DMS153 treated with DMSO at 0.1 percent for 48 hours (cell line): ENCODE measurements around the gene CYP4F22.
"Not testable (repeated sequence)": the region's sequence is repeated elsewhere in the genome, so short reads cannot be mapped to it uniquely, and the experiment has no call there.

Experiments
- DNase-seq: peaks from one replicate; lab custom pipeline; 2025; ENCODE audit not compliant: unreplicated experiment; lab: John Stamatoyannopoulos, UW

The CYP4F22 gene

DNA sequence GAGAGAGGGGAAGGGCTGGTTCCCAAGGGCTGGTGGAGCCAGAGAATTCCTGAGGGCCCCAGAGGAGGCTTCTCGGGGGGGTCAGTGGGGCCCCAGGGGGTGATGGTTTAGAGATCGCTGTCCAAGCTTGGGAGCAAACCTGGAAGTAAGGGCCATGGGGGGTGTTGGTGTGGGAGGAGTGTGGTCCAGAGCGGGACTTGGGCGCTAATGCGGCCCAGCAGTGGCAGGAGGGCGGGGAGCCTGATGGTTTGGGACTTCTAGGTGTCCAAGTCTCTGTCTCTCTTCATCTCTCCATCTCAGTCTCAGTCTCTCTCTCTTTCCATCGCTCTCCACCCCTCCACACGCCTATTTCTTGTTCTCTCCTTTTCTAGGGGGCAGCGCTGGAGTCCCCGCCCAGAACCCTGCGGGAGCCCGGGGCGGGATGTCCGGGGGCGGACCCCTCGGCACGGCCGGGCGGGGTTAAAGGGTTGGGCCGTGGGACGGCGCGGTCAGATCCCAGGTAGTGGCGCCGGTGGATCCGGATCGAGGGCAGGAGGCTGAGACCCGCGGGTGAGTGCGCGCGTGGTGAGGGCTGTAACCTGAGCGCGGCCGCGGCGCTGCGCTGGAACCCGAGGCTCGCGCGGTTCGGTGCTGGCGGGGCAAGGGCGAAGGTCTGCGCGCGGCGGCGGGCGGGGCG, at the start of gene CYP4F22:
Gene CYP4F22 (plus strand): TSS at position 491 of the 676 bp plus-strand sequence. CDS start 16,812 bp downstream, outside the sequence.
- DNase-seq: no peak

DNA sequence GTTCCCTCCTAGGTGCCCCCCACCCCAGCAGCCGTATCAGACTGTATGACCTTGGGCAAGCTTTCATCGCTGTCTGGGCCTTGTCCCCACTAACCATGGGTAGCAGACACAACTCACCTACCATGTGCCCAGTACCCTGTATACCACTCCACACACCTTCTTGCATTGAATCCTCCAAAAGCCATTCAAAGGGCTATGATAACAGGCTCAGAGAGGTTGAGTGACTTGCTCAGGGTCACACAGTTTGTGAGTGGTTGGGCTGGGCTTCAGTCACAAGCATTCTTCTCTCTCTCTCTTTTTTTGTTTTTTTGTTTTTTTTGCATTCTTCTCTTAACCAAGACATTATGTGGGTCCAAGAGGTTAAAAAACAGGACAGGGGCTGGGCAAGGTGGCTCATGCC, 46.6 kb upstream of the CYP4F22 start:
- no peak for DNase-seq

DNA sequence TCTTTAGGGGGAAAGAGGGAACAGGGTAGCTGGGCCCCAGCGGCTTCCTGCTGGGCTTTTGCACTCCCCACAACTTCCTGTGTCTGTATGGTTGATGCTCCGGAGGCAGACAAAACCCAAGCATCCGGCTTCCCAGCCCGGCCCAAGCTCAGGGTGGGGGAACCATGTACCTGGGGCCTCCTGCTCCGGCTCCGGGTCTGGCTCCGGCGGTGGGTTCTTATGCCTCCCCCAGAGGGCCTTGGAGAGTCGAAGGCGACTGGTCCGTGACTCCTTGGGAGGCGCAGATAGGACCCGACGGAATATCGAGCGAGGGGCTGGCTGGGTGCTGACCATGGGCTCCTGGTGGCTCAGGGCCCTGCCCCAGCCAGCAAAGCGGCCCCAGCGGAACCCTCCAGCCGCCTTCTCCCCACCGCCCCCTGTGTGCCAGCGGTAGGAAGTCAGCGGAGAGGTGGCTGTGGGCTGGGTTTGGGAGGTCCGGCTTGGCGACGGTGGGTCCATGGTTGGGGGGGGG, 44.4 kb upstream of the CYP4F22 start:
- DNase-seq: no peak

DNA sequence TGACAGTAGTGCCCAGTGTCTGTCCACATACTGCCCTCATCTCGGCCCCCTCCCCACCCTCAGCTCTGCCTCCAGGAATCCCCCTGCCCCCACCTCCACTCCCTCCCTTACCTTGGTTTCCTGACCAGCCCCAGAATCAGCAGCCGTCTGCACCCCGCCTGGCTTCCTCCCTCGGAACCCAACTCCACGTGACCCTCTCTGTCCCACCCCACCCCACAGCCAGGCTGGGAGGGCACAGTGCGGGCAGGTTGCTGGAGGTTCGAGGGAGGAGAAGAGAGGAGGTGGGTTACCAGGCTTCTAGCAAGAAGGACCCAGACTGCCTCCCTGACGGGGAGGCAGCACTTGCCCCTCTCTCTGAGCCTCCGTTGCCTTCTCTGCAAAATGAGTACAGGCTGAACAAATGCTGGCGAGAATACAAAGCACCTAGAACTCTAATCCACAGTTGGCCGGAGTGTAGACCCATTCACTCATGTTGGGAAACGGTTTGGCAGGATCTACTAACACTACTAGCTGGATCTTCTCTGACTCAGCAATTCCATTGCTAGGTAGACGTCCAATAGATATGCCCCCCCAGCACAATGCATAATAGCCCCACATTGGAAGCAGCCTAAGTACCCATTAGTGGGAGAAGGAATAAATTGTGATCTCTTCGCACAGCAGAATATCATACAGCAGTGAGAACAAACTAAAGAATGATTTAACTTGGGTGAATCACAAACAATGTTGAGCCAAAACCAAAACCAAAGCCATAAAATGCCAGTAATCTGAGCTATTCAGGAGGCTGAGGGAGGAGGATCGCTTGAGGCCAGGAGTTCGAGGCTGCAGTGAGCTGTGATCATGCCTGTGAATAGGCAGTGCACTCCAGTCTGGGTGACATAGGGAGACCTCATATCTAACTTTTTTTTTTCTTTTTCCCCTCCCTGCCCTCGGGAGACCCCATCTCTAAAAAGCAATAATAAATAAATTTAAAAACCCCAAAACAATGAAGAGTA, 43.6 kb upstream of the CYP4F22 start, which contains the start of gene RASAL3:
Gene RASAL3 (minus strand): TSS at position 151 of the 992 bp plus-strand sequence. CDS start 186 bp downstream, outside the sequence.
- no peak for DNase-seq

DNA sequence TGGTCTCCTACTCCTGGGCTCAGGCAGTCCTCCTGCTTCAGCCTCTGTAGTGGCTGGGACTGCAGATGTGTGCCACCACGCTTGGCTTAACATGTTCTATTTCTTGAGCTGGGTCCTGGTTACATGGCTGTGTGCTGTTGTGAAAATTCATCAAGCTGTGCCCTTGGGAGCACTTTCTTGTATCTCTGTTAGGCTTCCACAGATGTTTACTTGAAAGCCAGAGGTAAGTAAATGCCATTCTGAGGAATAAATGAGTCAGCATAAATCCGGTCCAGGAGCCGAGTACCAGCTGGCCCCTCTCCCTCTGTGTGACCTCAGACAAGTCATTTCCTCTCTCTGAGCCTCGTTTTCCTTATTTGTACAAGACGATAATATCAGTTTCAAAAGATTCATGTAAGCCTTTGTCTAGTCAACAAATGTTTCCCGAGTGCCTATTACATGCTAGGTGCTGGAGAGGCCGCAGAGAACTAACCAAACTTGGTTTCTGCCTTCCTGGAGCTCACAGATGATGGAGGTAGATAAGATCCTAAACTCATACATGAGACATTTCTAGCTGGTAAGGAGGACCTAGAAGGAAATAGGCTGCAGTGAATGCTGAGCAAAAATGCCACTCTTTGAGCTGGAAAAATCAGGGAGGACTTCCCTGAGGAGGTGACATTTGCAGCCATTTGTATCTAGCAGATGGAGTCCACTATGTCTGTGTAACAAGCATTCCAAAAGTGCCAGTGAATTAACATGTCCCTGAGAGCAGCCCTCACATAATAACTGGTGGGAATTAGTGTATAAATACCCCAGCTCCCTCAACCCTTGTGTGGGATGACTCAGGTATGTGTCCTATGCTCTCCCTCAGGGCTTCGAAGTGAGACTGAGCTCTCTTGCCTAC, 41.2 kb upstream of the CYP4F22 start:
- DNase-seq: no peak

DNA sequence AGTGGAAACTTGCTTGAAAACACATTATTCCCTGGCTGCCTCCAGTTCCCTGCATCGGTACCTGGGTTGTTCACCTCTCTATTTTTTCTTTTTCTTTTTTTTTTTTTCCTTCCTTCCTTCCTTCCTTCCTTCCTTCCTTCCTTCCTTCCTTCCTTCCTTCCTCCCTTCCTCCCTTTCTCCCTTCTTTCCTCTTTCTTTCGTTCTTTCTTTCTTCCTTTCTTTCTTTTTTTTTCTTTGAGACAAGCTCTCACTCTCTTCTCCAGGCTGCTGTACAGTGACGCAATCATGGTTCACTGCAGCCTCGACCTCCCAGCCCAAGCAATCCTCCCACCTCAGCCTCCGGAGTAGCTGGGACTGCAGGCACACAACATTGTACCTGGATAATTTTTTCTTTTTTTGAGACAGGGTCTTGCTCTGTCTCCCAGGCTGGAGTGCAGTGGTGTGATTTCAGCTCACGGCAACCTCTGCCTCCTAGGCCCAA, 40.6 kb upstream of the CYP4F22 start:
- no peak for DNase-seq

DNA sequence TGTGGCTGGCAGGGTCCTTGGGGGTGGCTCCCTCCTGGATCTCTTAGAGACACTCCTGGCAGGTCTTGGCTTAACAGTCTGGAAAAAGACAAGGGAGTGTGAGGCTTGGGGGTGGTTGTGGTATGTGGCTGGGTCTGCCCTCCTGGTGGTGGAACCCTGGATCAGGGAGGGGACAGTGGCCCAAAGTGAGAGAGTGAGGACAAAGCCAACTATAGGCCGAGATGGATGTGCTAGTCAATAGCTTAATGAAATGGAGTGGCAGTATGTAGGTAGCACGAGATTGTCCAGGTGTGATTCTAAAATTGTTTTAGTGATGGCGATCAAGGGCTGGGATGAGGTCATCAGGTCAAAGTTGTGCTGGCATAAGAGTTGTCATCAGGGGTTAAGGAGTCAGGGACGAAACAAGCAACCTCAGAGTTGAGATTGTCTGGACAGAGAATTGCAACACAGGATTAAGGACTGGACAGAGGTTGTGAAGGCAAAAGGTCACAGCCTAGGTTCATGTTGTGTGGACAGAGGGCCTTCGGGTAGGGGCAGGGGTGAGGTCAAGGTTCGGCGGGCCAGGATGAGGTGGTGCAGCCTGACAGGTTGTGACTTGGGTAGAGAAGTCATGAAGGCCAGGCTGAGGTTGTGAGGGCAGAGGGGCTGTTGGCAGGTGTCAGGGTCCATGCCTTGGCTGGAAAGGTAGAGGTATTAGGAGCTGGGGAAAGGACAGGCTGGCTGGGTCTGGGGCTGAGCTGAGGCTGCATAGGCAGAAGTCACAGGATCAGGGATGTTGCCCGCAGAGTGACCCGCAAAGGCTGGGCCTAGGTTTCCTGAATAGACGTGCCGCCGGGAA, 39.4 kb upstream of the CYP4F22 start:
- no peak for DNase-seq

DNA sequence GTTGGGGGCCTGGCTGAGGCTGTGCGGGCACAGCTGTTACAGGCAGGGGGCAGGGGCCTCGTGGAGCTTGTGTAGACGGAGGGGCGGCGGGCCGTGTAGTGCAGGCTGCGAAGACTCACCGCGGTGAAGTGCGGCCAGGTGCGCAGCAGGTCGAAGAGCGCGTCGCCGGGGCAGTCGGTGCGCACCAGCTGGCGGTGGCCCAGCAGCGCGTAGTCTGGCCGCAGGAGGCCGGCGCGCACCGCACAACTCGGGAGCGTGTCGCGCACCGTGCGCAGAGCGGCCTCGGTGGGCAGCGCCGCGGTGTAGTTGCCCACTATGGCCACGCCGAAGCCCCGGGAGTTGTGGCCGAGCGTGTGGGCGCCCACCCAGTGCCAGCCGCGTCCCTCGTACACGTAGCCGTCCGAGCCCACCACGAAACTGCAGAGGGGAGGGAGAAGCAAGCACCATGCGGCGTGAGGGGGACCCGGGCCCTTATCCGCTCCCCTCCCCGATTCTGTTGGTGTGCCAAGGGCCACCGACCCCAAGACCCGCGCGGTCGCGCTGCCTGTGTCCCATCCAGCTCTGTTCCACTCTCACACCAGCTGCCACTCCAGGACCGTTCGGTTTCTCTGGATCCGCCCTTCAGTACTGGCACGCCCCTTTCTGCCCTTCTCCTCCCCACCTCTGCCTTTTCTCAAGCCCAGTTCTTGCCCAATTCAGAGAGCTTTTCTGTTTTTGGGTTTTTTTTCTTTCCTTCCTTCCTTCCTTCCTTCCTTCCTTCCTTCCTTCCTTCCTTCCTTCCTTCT, 38.6 kb upstream of the CYP4F22 start:
- DNase-seq: no peak

DNA sequence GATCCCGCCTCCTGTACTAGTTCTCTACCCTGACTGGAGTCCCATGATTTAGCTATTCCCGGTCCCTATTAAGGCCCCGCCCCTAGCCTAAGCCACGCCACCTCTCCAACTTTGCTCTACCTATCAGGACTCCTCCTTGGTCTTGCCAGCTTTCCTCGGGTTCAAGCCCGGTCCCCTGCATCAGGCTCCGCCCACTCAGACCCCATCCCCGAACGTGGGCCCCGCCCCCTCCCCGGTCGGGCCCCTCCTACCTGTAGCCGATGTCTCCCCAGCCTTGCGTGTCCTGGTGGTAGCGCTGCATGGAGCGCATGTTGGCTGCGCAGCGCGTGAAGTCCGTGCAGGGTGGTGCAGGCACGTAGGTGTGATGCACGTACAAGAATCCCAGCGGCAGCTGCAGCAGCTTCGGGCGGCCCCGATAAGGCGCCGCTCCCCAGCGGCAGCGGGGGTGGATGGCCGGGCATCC, 36.7 kb upstream of the CYP4F22 start:
- no peak for DNase-seq

DNA sequence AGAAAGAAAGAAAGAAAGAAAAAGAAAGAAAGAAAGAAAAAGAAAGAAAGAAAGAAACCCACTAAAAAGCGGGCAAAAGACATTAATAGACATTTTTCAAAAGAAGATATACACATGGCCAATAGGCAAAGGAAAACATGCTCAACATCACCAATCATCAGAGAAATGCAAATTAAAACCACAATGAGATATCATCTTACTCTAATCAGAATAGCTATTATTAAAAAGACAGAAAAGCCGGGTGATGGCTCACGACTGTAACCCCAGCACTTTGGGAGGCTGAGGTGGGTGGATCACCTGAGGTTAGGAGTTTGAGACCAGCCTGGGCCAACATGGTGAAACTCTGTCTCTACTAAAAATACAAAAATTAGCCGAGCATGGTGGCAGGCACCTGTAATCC, 34.5 kb upstream of the CYP4F22 start:
- DNase-seq: not testable (repeated sequence)

DNA sequence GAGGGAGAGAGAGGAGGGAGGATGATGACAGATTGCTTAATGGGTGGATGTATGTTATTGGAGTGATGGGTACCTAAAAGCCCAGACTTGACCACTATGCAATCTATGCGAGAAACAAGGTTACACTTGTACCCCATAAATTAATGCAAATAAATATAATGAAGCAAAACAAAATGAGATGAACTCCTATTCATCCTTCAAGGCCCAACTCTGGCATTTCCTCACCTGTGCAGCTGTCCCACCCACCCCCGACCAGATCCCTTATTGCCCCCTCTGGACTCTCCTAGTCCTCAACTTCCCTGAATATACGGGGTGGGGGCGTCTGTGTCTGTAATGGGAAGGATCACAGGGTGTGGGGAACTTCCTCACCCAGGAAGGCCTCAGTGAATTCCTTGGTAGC, 33.2 kb upstream of the CYP4F22 start:
- no peak for DNase-seq

DNA sequence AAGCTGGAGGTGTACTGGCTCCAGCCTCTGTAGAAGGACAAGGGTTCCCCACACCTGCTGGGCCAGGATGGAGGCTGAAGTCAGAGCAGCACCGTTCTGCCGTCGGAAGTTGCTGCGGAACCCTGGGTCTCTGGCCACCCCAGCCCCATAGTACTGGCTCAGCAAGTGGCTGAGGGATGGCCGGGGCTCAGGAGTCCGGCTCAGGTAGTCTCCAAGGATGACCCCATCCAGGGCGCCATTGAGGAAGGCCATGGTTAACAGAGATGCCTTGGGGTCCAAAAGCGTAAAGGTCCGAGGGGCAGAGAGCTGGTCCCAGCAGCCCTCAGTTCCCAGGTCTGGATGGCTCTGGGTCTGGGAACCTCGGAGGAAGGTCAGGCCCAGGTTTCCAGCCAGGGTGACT, 32.7 kb upstream of the CYP4F22 start:
- DNase-seq: no peak

DNA sequence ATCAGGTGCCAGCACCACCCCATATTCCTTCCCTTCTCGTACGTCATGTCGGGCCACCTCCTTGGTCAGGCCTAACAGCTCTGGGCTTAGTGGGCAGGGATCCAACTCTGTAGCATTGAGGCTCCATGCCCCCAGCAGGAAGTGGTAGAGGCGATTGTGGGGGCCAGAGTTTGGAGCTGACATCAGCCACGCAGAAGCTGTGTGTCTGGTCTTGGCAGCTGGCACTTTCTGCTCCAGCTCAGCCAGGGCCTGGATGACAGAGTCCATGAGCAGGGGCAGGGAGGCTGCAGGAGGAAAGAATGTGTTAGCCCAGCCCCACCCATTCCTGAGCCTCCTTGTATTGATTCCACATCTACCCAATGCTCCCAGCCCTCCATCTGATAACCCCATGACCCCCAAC, 32.0 kb upstream of the CYP4F22 start:
- DNase-seq: no peak

DNA sequence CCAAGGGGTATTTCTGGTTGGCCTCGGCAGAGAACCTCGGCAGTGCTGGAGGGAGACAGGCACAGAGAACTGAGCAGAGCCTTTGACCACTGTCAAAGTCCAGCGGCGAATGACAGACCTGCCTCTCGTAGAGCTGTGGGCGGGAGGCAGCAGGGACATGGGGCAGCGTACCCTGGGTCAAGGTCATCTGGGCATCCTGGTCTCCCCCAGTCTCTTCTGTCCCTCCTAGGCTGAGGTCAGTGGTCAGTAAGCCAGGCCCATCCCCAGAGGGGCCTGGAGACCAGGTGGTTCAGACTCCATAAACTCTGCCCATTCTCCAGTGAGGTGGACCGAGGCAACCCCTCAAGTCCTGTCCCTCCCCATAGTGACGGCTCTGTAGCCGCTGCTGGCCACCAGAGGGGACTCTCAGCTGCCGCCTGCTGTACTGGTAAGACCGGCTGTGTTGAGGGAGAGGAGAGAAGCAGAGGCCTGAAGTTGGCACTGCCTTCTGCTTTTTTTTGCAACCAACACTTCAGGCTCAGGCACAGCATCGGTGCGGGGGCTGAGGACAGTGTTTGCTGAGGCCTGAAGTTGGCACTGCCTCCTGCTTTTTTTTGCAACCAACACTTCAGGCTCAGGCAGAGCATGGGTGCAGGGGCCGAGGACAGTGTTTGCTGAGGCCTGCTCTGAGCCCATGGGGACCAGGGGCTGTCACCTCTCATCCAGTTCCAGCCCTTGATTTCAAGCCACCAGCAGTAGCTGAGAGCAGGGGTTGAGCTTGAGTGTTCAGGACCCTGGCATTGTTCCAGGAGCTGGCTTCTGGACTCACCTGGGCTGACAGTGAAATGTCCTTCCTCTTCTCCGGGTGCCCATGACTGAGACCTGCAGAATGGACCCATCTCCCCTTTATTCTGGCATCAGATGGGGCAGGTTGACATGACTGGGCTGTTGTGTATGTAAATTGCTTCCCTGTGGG, 28.7 kb upstream of the CYP4F22 start, which contains the start of gene PGLYRP2:
Gene PGLYRP2 (minus strand): TSS at position 111 of the 955 bp plus-strand sequence. CDS start 130 bp downstream, outside the sequence.
- DNase-seq: no peak

DNA sequence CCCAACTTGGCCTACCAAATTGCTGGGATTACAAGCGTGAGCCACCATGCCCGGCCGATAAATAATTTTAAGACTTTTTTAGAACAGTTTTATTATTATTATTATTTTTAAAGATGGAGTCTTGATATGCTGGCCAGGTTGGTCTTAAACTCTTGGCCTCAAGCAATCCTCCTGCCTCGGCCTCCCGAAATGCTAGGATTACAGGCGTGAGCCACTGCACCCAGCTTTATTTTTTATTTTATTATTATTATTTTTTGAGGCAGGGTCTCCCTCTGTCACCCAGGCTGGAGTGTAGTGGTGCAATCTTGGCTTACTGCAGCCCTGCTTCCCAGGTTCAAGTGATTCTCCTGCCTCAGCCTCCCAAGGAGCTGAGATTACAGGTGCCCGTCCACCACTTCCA, 27.3 kb upstream of the CYP4F22 start:
- not testable (repeated sequence) for DNase-seq

DNA sequence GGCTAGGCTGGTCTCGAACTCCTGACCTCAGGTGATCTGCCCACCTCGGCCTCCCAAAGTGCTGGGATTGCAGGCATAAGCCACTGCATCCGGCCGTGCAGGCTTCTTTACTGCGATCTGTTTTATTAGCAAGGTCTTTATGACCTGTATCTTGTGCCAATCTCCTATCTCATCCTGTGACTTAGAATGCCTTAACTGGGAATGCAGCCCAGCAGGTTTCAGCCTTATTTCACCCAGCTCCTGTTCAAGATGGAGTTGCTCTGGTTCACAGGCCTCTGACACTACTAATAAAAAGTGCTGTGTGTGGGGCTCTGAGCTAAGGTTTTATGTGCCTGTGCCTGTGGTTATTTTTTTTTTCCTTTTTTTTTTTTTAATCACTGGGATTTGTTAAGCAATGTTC, 22.6 kb upstream of the CYP4F22 start:
- DNase-seq: not testable (repeated sequence)

DNA sequence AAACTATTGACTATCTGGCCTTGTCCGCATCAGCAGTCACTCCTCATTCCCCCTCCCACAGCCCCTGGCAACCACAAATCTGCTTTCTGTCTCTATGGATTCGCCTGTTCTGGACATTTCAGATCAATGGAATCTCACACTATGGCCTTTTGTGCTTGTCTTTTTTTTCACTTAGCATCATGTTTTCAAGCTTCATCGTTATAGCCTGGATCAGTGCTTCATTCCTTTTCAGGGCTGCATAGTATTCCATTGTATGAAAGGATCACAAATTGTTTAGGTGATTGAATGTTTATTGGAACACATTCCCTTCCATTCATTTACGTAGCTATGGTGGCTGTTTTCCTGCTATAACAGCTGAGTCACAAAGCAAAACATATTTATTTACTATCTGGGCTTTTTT, 21.3 kb upstream of the CYP4F22 start:
- DNase-seq: no peak
